ENCODE measurements around the gene ZSCAN5A. TPM values are rescaled to one million over a fixed set of nuclear protein-coding genes. Genes with fewer than 3 reads are reported as not detected.
A peak's percentile ranks its signal among the peaks of the same experiment; 100 is the strongest.

The ZSCAN5A gene
- total and polyA plus RNA-seq, 2 of the 13 experiments (the other 11 are each of a cell fraction or from before 2014, with no cell fraction given): 9.5 to 17.8 TPM

DNA sequence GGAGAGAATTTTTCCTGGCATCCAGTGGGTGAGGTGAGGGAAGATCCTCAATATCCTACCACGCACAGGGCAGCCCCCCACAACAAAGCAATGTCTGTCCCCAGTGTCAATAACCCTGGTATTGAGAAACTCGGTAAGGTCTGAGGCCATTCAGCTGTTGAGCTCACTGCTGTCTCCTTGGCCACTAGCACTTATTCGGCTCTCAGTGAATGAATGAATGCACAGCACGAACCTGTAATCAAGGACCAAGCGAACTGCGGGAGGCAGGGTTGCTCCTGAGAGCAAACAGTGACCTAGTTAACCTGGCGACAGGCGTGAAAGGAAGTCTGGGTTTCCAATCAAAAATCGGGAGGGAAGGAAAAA, 640 bp downstream of the ZSCAN5A start (continued):
- TF ChIP-seq, protein P1, sequence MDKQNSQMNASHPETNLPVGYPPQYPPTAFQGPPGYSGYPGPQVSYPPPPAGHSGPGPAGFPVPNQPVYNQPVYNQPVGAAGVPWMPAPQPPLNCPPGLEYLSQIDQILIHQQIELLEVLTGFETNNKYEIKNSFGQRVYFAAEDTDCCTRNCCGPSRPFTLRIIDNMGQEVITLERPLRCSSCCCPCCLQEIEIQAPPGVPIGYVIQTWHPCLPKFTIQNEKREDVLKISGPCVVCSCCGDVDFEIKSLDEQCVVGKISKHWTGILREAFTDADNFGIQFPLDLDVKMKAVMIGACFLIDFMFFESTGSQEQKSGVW (CRISPR knock-in tag; IDR thresholded peaks at IDR 0.05; ENCODE audit: borderline replicate concordance): no peak
- TF ChIP-seq NONO (IDR thresholded peaks at IDR 0.05) (no peak), NONO (CRISPR knock-in tag; conservative IDR thresholded peaks at IDR 0.05) (peak; percentile 7; the same call in 1 of the 2 replicates), MYNN (CRISPR knock-in tag; IDR thresholded peaks at IDR 0.05; ENCODE audit: low read depth) (no peak), PRMT3 (CRISPR knock-in tag; IDR thresholded peaks at IDR 0.05; ENCODE audit: borderline replicate concordance, low read depth) (no peak), ZBTB7B (CRISPR knock-in tag; IDR thresholded peaks at IDR 0.05) (peak; percentile 51; the same call in 1 of the 2 replicates), KDM5B (CRISPR knock-in tag; IDR thresholded peaks at IDR 0.05; ENCODE audit: borderline replicate concordance) (no peak), ZBTB42 (CRISPR knock-in tag; IDR thresholded peaks at IDR 0.05) (no peak), JUND (CRISPR knock-in tag; IDR thresholded peaks at IDR 0.05) (no peak), SMC3 (IDR thresholded peaks at IDR 0.05; ENCODE audit: low read length) (no peak), HHEX (CRISPR knock-in tag; IDR thresholded peaks at IDR 0.05) (no peak), HOXD1 (CRISPR knock-in tag; IDR thresholded peaks at IDR 0.05) (no peak), RBAK (CRISPR knock-in tag; IDR thresholded peaks at IDR 0.05) (no peak), ZNF792 (CRISPR knock-in tag; IDR thresholded peaks at IDR 0.05) (0 out of 2 replicates have a peak, but pooled peaks have one; percentile 19), PCBP2 (optimal IDR thresholded peaks at IDR 0.05; ENCODE audit: low read depth, low read length, poor library complexity, severe bottlenecking) (no peak), CHCHD3 (CRISPR knock-in tag; IDR thresholded peaks at IDR 0.05) (no peak), KLF13 (CRISPR knock-in tag; IDR thresholded peaks at IDR 0.05) (no peak), BRCA1 (CRISPR knock-in tag; IDR thresholded peaks at IDR 0.05) (0 out of 2 replicates have a peak, but pooled peaks have one; percentile 44)
- TF ChIP-seq, protein P2, sequence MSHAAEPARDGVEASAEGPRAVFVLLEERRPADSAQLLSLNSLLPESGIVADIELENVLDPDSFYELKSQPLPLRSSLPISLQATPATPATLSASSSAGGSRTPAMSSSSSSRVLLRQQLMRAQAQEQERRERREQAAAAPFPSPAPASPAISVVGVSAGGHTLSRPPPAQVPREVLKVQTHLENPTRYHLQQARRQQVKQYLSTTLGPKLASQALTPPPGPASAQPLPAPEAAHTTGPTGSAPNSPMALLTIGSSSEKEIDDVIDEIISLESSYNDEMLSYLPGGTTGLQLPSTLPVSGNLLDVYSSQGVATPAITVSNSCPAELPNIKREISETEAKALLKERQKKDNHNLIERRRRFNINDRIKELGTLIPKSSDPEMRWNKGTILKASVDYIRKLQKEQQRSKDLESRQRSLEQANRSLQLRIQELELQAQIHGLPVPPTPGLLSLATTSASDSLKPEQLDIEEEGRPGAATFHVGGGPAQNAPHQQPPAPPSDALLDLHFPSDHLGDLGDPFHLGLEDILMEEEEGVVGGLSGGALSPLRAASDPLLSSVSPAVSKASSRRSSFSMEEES (CRISPR knock-in tag; IDR thresholded peaks at IDR 0.05): no peak
- TF ChIP-seq, protein P3, sequence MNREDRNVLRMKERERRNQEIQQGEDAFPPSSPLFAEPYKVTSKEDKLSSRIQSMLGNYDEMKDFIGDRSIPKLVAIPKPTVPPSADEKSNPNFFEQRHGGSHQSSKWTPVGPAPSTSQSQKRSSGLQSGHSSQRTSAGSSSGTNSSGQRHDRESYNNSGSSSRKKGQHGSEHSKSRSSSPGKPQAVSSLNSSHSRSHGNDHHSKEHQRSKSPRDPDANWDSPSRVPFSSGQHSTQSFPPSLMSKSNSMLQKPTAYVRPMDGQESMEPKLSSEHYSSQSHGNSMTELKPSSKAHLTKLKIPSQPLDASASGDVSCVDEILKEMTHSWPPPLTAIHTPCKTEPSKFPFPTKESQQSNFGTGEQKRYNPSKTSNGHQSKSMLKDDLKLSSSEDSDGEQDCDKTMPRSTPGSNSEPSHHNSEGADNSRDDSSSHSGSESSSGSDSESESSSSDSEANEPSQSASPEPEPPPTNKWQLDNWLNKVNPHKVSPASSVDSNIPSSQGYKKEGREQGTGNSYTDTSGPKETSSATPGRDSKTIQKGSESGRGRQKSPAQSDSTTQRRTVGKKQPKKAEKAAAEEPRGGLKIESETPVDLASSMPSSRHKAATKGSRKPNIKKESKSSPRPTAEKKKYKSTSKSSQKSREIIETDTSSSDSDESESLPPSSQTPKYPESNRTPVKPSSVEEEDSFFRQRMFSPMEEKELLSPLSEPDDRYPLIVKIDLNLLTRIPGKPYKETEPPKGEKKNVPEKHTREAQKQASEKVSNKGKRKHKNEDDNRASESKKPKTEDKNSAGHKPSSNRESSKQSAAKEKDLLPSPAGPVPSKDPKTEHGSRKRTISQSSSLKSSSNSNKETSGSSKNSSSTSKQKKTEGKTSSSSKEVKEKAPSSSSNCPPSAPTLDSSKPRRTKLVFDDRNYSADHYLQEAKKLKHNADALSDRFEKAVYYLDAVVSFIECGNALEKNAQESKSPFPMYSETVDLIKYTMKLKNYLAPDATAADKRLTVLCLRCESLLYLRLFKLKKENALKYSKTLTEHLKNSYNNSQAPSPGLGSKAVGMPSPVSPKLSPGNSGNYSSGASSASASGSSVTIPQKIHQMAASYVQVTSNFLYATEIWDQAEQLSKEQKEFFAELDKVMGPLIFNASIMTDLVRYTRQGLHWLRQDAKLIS (CRISPR knock-in tag; IDR thresholded peaks at IDR 0.05): no peak
- TF ChIP-seq, protein P4, sequence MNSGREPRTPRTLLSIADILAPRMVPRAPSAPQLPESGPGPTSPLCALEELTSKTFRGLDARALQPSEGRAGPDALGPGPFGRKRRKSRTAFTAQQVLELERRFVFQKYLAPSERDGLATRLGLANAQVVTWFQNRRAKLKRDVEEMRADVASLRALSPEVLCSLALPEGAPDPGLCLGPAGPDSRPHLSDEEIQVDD (CRISPR knock-in tag; IDR thresholded peaks at IDR 0.05; ENCODE audit: borderline replicate concordance): no peak
- TF ChIP-seq, protein P5, sequence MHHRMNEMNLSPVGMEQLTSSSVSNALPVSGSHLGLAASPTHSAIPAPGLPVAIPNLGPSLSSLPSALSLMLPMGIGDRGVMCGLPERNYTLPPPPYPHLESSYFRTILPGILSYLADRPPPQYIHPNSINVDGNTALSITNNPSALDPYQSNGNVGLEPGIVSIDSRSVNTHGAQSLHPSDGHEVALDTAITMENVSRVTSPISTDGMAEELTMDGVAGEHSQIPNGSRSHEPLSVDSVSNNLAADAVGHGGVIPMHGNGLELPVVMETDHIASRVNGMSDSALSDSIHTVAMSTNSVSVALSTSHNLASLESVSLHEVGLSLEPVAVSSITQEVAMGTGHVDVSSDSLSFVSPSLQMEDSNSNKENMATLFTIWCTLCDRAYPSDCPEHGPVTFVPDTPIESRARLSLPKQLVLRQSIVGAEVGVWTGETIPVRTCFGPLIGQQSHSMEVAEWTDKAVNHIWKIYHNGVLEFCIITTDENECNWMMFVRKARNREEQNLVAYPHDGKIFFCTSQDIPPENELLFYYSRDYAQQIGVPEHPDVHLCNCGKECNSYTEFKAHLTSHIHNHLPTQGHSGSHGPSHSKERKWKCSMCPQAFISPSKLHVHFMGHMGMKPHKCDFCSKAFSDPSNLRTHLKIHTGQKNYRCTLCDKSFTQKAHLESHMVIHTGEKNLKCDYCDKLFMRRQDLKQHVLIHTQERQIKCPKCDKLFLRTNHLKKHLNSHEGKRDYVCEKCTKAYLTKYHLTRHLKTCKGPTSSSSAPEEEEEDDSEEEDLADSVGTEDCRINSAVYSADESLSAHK (CRISPR knock-in tag; IDR thresholded peaks at IDR 0.05; ENCODE audit: borderline replicate concordance): no peak

Data from HepG2 (cell line).